GM23338 (cell line): ENCODE measurements around the gene FTH1. TPM values are rescaled to one million over a fixed set of nuclear protein-coding genes. Genes with fewer than 3 reads are reported as not detected.

ENCODE experiments used
- ATAC-seq: fragments of 200-7000 bp; cut with Tn5 transposase; 3 replicates; pipeline ENCODE4 v1.9.1; 2020
- DNase-seq: peaks from one replicate; pipeline ENCODE4 v3.0.0-alpha.2; 2015; ENCODE audit warnings: low spot score
- H2AFZ ChIP-seq: fragments of 200-600 bp; sonication (generic); 2 replicates; pipeline ENCODE4 v1.8.0; 2016; ENCODE audit warnings: antibody characterized with exemption, mild to moderate bottlenecking, moderate library complexity
- H3F3A ChIP-seq: fragments of 200-600 bp; sonication (generic); replicated peaks from 2 replicates; pipeline ENCODE4 v1.8.0; 2017; ENCODE audit warnings: antibody characterized with exemption, mixed run types, low read depth
- H3K27ac ChIP-seq: fragments of 200-600 bp; sonication (generic); 2 replicates; pipeline ENCODE4 v1.6.1; 2016; ENCODE audit warnings: low read depth
- H3K27me3 ChIP-seq: fragments of 200-600 bp; sonication (generic); 2 replicates; pipeline ENCODE4 v1.8.0; 2016; ENCODE audit warnings: mild to moderate bottlenecking, mixed run types, moderate library complexity; ENCODE audit not compliant: insufficient read depth
- H3K36me3 ChIP-seq: fragments of 200-600 bp; sonication (generic); 2 replicates; pipeline ENCODE4 v1.8.0; 2016; ENCODE audit warnings: mild to moderate bottlenecking; ENCODE audit not compliant: insufficient read depth
- H3K4me1 ChIP-seq: fragments of 200-600 bp; sonication (generic); 2 replicates; pipeline ENCODE4 v1.8.0; 2016; ENCODE audit warnings: mild to moderate bottlenecking, moderate library complexity; ENCODE audit not compliant: insufficient read depth
- H3K4me2 ChIP-seq: fragments of 200-600 bp; sonication (generic); 2 replicates; pipeline ENCODE4 v1.7.1; 2017; ENCODE audit warnings: mixed run types
- H3K4me3 ChIP-seq: fragments of 200-600 bp; sonication (generic); 2 replicates; pipeline ENCODE4 v1.6.1; 2016; ENCODE audit warnings: mixed run types
- H3K79me2 ChIP-seq: fragments of 200-600 bp; sonication (generic); replicated peaks from 2 replicates; pipeline ENCODE4 v1.8.0; 2017; ENCODE audit warnings: mild to moderate bottlenecking; ENCODE audit not compliant: insufficient read depth
- H3K9me2 ChIP-seq: fragments of 200-600 bp; sonication (generic); 2 replicates; pipeline ENCODE4 v1.8.0; 2017; ENCODE audit not compliant: insufficient read depth
- H4K20me1 ChIP-seq: fragments of 200-600 bp; sonication (generic); replicated peaks from 2 replicates; pipeline ENCODE4 v1.8.0; 2017; ENCODE audit warnings: mild to moderate bottlenecking; ENCODE audit not compliant: insufficient read depth
- H3K27ac Mint-ChIP-seq: 2 replicates; pipeline ENCODE4 v1.8.0; 2020; ENCODE audit warnings: inconsistent platforms, mild to moderate bottlenecking, moderate library complexity, mixed read lengths
- H3K27me3 Mint-ChIP-seq: 3 replicates; pipeline ENCODE4 v1.8.0; 2022; ENCODE audit warnings: low read depth, mild to moderate bottlenecking, moderate library complexity, mixed read lengths, inconsistent platforms; ENCODE audit not compliant: insufficient read depth, poor library complexity
- H3K36me3 Mint-ChIP-seq: 3 replicates; pipeline ENCODE4 v1.8.0; 2021; ENCODE audit warnings: low read depth, mild to moderate bottlenecking, inconsistent platforms, moderate library complexity, mixed read lengths
- H3K4me1 Mint-ChIP-seq: 3 replicates; pipeline ENCODE4 v1.8.0; 2020; ENCODE audit warnings: mild to moderate bottlenecking, inconsistent platforms, mixed read lengths
- H3K4me3 Mint-ChIP-seq: 3 replicates; pipeline ENCODE4 v1.8.0; 2021; ENCODE audit warnings: moderate library complexity, mild to moderate bottlenecking, inconsistent platforms, mixed read lengths
- H3K9me3 Mint-ChIP-seq: 3 replicates; pipeline ENCODE4 v1.8.0; 2020; ENCODE audit warnings: moderate library complexity, mild to moderate bottlenecking, inconsistent platforms, mixed read lengths
- CREB1 ChIP-seq: fragments of 250-450 bp; sonication (Bioruptor Pico); IDR thresholded peaks from 2 replicates; pipeline ENCODE4 v1.5.0; 2020; ENCODE audit warnings: low read depth, mild to moderate bottlenecking, moderate library complexity
- ETS1 ChIP-seq: IDR thresholded peaks from 2 replicates; pipeline ENCODE4 v1.6.1; 2016; ENCODE audit warnings: antibody characterized with exemption
- EZH2 ChIP-seq: fragments of 200-600 bp; sonication (generic); IDR thresholded peaks from one replicate; pipeline ENCODE4 v1.8.0; 2017; ENCODE audit warnings: antibody characterized with exemption, mild to moderate bottlenecking, low read depth; ENCODE audit not compliant: unreplicated experiment
- EZH2phosphoT487 ChIP-seq: fragments of 200-600 bp; sonication (generic); IDR thresholded peaks from one replicate; pipeline ENCODE4 v1.8.1; 2018; ENCODE audit warnings: antibody characterized with exemption; ENCODE audit not compliant: unreplicated experiment
- JUNB ChIP-seq: IDR thresholded peaks from one replicate; pipeline ENCODE4 v1.6.1; 2016; ENCODE audit warnings: antibody characterized with exemption; ENCODE audit not compliant: unreplicated experiment
- NANOG ChIP-seq: IDR thresholded peaks from 2 replicates; pipeline ENCODE4 v1.6.1; 2016; ENCODE audit warnings: antibody characterized with exemption, borderline replicate concordance
- POLR2AphosphoS5 ChIP-seq: IDR thresholded peaks from 2 replicates; pipeline ENCODE4 v1.6.1; 2016; ENCODE audit warnings: antibody characterized with exemption, low read depth
- STAT1 ChIP-seq: IDR thresholded peaks from one replicate; pipeline ENCODE4 v1.6.1; 2016; ENCODE audit warnings: antibody characterized with exemption; ENCODE audit not compliant: unreplicated experiment
- ZNF114 ChIP-seq: fragments of 250-450 bp; sonication (Bioruptor Pico); IDR thresholded peaks from 2 replicates; pipeline ENCODE4 v1.5.0; 2020; ENCODE audit warnings: mild to moderate bottlenecking, moderate library complexity
- ZNF462 ChIP-seq: fragments of 250-450 bp; sonication (Bioruptor Pico); IDR thresholded peaks from 2 replicates; pipeline ENCODE4 v1.5.0; 2020; ENCODE audit warnings: mild to moderate bottlenecking, moderate library complexity
- polyA plus RNA-seq: library from polyadenylated mRNA; unstranded; fragments of >200 nt; fragmentation: Nextera tagmentation; extraction: Ambion mirVana; gene quantifications from 2 replicates; pipeline ENCODE4 v1.2.1, GENCODE V29; 2016
- total RNA-seq: library from RNA; depleted of rRNA; stranded (reverse); fragments of >200 nt; shearing (Covaris generic); gene quantifications from 2 replicates; pipeline ENCODE4 v1.2.3, GENCODE V29; 2014

Gene FTH1
- total and polyA plus RNA-seq, 2 experiments from 2014 or later: 718 to 2,750 TPM

- DNase-seq: no peak
- H3K4me3 ChIP-seq: no peak overlapping the region
- peaks cover 50% of the 10 kb centered on the region for H3K4me1 Mint-ChIP-seq
- no peak overlapping the region for H3K27ac ChIP-seq
- H3K27ac Mint-ChIP-seq: no peak overlapping the region
- H3K27me3 ChIP-seq: no peaks in the 10 kb centered on the region
- no peaks in the 10 kb centered on the region for H3K9me3 Mint-ChIP-seq
- H4K20me1 ChIP-seq: peaks cover 19% of the 10 kb centered on the region
- peaks cover 39% of the 10 kb centered on the region for H3K79me2 ChIP-seq
- peaks cover 19% of the 10 kb centered on the region for H3K36me3 Mint-ChIP-seq
- ATAC-seq: no peak
- TF ChIP-seq POLR2AphosphoS5 (no peak), STAT1 (no peak), EZH2 (no peak), JUNB (no peak), NANOG (no peak), ZNF114 (CRISPR knock-in tag) (no peak), EZH2phosphoT487 (no peak), ETS1 (no peak)
- H2AFZ ChIP-seq: no peak overlapping the region
- peaks cover 20% of the 10 kb centered on the region; the same call in 1 of the 2 replicates for H3F3A ChIP-seq
- peaks cover 25% of the 10 kb centered on the region for H3K27me3 Mint-ChIP-seq
- peaks cover 50% of the 10 kb centered on the region for H3K4me1 ChIP-seq
- H3K36me3 ChIP-seq: peaks cover 14% of the 10 kb centered on the region
- no peak overlapping the region for H3K4me2 ChIP-seq
- H3K4me3 Mint-ChIP-seq: no peak overlapping the region
- 0 out of 2 replicates have a peak, but pooled peaks cover 4% of the 10 kb centered on the region for H3K9me2 ChIP-seq
Observed at GRCh38 chr11:61969838-61970662, 2.6 kb upstream of the FTH1 start.

- peaks cover 43% of the 10 kb centered on the region for H3K79me2 ChIP-seq
- H4K20me1 ChIP-seq: peaks cover 25% of the 10 kb centered on the region
- peaks cover 20% of the 10 kb centered on the region for H3K36me3 ChIP-seq
- peaks cover 49% of the 10 kb centered on the region for H3K4me1 ChIP-seq
- Mint-ChIP-seq H3K36me3 (peaks cover 26% of the 10 kb centered on the region), H3K4me1 (peaks cover 53% of the 10 kb centered on the region), H3K4me3 (peak overlapping the region; percentile 18; the same call in 2 of the 3 replicates), H3K27me3 (peaks cover 25% of the 10 kb centered on the region), H3K27ac (peak overlapping the region; percentile 3; the same call in 1 of the 2 replicates), H3K9me3 (no peaks in the 10 kb centered on the region)
- no peaks in the 10 kb centered on the region for H3K27me3 ChIP-seq
- peaks cover 26% of the 10 kb centered on the region for H3F3A ChIP-seq
- H3K9me2 ChIP-seq: 0 out of 2 replicates have a peak, but pooled peaks cover 4% of the 10 kb centered on the region
- no peak for ATAC-seq
- H3K27ac ChIP-seq: 0 out of 2 replicates have a peak overlapping the region, but pooled peaks have one; percentile 56
- H2AFZ ChIP-seq: no peak overlapping the region
- H3K4me2 ChIP-seq: peak overlapping the region; percentile 100; the same call in 1 of the 2 replicates
- H3K4me3 ChIP-seq: no peak overlapping the region
- DNase-seq: no peak
- no peak for TF ChIP-seq JUNB
- no peak for TF ChIP-seq STAT1
- TF ChIP-seq ZNF462 (CRISPR knock-in tag): no peak
- TF ChIP-seq POLR2AphosphoS5: no peak
- no peak for TF ChIP-seq CREB1 (CRISPR knock-in tag)
- TF ChIP-seq ETS1: no peak
- no peak for TF ChIP-seq ZNF114 (CRISPR knock-in tag)
- no peak for TF ChIP-seq EZH2
- TF ChIP-seq EZH2phosphoT487: no peak
Observed at GRCh38 chr11:61969391-61969758, 1.9 kb upstream of the FTH1 start.
